Measurements from ENCODE around the gene TFF1.

Gene TFF1

DNA sequence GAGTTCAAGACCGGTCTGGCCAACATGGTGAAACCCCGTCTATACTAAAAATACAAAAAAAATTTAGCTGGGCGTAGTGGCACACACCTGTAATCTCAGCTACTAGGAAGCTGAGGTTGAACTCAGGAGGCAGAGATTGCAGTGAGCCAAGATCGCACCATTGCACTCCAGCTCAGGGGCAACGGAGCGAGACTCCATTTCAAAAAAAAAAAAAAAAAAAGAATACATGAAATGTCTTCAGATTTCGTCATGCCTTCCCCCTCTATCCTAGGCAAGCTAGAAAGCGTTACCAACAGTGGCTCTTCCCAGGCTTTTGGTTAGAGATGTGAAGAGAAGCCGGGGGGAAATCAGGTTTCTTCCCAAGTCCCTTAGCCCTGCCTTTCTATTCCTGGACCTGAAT lies 3.6 kb downstream of the TFF1 start:
- DNase-seq (ENCODE audit: low read depth in 2 of 2): no peak

DNA sequence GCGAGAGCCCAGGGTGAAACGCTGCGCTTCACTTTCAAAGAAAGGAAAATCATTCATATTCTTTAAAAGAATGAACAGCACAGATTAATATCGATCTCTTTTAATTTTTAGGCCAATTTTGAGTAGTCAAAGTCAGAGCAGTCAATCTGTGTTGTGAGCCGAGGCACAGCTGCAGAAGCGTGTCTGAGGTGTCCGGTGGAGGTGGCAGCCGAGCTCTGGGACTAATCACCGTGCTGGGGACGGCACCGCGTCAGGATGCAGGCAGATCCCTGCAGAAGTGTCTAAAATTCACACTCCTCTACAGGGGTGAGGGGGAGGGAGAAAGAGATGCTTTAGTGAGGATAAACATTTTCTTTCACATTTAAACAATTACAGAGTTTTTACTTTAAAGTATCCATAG lies 4.1 kb downstream of the TFF1 start:
- no peak for DNase-seq (ENCODE audit: low read depth in 2 of 2)

DNA sequence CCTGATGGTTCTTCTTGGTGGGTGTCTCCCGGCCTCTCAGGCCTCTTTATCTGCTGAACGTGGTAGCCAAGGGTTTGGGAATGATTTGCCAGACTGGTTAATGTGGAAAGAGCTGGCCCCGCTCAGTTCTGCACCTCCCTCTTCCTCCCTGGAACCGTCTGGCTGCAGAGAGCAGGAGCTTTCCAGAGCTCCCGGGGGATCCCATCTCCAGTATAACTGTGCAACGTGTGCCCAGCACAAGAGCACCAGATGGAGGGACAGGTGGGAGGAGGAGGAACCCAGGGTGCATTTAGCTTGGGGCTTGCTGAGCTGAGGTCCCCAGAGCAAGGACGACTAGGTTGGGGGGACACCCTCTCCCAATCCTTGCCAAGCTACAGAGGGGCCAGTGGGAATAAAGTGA lies 5.0 kb downstream of the TFF1 start:
- no peak for DNase-seq (ENCODE audit: low read depth in 2 of 2)

DNA sequence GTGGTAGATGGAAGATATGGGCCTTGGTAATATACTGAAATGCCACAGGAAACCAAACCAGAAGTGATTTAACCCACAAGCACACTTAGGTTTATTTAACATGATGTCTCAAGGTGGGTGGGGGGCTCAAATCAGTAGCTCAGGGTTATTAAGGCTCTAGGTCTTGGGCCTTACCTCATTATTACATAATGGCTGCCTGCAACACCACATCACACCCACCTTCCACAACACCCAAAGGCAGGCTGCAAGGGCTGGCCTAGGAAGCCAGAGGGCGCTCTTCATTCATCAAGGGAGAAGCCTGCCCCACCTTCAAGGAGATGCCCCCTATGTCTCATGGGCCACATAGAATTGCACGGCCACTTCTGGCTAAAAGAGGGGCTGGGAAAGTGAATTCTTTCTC lies 6.0 kb downstream of the TFF1 start:
- peak in 1 of 2 donors; percentile 18 for DNase-seq (ENCODE audit: low read depth in 2 of 2)

DNA sequence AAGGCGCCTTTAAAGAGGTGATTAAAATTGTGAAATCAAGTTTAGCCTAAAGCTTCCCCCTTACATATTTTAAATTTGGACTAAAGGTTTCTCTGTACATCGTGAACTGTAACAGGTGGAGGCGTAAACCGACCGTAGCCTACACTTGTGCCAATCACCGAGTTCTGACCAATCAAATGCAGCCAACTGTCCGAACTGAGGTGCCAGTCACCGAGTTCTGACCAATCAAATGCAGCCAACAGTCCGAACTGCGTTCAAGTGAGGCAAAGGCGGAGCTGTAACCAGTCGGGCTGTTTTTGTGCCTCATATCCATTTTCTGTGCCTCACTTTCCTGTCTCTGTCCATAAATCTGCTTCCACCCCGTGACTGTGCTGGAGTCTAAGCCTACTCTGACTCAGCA lies 7.4 kb downstream of the TFF1 start:
- DNase-seq (ENCODE audit: low read depth in 2 of 2): no peak

DNA sequence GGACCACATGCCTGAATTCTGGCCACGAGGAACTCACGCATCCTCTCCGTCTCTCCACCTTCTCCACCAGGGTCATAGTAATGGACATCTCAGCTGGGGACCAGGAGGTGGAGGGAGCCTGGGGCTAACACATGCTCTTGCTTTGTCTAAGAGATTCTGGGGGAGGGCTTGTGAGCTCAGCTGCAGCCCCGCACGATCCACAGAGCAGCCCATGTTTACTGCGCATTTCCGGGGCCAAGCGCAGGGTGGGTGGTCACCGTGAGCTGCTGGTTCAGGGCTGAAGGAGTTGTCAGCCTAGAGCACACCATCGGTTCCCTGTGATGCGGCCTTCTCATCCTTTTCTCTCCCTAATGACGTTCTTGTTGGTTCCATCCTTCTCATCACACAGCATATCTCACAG lies 8.1 kb downstream of the TFF1 start:
- DNase-seq (ENCODE audit: low read depth in 2 of 2): no peak

DNA sequence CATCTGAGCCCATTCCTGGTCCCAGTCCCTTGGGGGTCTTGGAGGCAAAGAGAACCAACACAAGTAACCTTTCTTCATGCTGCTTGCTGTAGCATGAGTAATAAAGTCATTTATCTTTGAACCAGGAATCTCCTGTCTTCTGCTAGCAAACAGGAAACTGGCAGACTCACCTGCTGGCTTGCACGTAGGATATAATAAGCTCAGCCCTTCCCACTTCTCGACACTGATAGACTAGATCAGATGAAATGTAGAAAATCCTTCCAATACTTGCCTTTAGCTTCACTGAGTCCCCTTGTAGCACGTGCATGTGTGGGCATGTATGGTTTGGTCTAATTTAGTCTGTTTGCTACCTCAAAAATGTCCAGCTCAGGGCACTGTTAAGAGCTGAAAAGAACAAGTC lies 9.0 kb downstream of the TFF1 start:
- DNase-seq (ENCODE audit: low read depth in 2 of 2): no peak

DNA sequence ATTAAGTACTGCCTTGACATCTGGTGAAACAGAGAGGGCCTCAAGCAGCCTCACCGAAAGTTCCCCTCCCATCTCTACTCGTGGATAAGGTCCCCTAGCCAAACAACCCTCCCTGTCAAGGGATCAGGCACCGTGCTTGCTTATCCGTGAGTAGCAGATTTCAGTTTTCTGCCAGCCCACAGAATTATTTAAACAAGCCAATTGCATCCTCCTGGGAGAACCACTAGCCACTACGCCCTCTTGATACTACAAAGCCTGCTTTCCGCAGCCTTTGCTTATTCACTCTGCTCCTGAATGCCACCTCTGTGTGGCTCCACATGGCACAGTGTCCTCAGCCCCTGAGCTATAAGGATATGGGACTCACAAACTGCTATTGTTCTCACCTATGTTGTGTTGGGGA lies 9.7 kb downstream of the TFF1 start:
- DNase-seq (ENCODE audit: low read depth in 2 of 2): no peak

DNA sequence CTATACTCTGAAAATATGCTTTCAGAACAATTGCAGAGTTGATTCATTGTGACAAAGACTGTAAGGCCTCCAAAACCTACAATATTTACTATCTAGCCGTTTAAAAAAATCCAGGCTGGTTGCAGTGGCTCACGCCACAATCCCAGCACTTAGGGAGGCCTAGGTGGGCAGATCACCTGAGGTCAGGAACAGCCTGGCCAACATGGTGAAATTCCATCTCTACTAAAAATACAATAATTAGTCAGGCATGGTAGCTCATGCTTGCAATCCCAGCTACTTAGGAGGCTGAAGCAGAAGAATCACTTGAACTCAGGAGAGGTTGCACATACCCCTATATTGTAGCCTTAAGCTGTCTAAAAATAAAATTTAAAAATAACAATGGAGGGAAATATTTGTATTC lies 10.3 kb downstream of the TFF1 start:
- no peak for DNase-seq (ENCODE audit: low read depth in 2 of 2)

DNA sequence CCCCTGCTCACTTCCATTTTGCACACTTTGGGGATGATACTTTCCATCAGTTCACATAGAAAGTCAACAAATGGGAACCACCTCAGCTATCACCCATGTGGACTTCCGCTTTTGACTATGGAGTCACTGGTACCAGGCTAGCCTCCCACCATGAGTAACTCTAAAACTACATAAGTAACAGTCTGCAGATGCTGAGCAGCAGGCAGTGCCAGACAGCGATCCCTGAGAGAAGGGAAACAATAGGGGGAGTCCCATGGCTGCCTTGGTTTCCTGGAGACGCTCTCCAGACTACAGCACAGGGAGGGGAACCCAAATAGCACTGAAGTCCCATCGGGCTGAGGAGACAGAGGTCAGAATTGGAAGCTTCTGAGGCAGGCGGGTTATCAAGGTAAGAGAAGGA lies 12.7 kb downstream of the TFF1 start:
- no peak for DNase-seq (ENCODE audit: low read depth in 2 of 2)

DNA sequence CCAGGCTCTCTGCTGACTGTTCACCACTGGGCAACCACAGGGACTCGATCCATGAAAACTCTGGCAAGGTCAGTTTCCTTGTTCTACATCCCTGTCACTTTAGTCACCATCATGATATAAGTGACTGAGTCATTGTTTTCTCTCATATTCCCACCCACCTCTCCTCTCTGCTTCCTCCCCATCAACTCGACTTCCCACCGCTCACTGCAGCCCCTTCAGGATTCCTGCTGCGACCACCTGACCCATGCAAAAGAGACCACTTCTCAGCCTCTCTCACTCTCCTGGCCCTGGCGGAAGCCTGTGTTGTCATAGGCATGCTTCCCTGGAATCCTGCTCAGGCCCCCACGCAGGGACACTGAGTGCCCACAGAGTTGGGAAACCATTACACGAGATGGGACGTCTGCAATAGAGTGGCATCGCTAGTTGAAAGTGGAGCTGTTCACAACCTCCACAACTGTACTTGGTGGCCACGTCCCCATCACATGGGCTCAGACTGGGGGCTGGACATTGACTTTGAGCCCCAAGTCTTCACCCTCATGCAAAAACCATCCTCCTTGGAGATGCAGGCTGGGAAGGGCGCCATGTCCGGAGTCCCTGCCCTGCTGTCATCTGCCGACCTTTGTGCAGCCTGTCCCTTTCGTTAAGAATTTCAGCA lies 13.8 kb downstream of the TFF1 start:
- no peak for DNase-seq (ENCODE audit: low read depth in 2 of 2)

DNA sequence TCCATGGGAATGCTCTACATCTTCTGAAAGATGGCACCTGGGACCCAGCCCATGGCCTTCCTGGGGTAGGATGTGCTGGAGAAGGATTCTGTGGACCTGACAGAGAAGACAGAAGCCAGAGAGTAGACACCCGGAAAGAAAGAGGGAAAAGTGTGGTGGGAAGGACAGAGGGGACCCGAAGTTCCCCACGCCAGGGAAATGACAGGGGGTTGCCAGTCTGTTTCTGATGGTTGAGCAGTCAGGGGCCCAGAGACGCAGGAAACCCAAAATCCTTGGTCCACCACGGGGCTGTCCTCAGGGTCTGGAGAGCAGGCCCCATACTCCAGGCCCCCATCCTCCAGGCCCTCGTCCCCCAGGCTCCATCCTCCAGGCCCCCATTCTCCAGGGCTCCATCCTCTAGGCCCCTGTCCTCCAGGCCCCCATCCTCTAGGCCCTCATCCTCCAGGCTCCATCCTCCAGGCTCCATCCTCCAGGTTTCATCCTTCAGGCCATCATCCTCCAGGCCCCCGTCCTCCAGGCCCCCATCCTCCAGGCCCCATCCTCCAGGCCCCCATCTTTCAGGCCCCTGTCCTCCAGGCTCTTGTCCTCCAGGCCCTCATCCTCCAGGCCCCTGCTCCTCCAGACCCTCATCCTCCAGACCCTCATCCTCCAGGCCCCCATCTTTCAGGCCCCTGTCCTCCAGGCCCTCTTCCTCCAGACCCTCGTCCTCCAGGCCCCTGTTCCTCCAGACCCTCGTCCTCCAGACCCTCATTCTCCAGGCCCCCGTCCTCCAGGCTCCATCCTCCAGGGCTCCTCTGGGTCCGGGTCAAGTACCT lies 14.5 kb downstream of the TFF1 start:
- no peak for DNase-seq (ENCODE audit: low read depth in 2 of 2)

DNA sequence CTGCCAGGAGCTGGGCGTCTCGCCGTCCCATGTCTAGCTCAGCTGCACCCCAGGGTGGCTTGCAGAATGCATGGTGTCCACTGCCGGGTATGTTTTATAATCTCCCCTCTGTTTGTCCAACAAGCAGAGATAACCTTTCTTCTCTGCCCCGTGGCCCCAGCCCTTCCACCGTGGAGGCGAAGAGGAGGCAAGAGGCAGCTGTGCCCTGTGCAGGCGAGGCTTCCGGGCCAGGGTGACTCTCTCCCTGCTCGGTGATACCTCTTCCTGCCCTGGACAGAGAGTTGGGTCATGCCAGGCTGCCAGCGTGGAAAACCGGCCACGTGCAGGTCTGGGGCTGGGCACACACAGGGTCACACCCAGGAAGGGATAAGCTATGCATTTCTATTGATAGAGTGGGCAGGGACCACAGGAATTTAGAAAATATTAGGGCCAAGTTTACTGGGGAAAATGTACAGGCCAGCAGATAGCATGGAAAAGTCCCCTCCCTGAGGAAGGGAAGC lies 15.4 kb downstream of the TFF1 start, which contains the start of gene TFF2:
TSS of gene TFF2 (minus strand) at position 68 of the 500 bp plus-strand sequence. CDS start at position 31, 37 bp downstream.
- DNase-seq (ENCODE audit: low read depth in 2 of 2): no peak

DNA sequence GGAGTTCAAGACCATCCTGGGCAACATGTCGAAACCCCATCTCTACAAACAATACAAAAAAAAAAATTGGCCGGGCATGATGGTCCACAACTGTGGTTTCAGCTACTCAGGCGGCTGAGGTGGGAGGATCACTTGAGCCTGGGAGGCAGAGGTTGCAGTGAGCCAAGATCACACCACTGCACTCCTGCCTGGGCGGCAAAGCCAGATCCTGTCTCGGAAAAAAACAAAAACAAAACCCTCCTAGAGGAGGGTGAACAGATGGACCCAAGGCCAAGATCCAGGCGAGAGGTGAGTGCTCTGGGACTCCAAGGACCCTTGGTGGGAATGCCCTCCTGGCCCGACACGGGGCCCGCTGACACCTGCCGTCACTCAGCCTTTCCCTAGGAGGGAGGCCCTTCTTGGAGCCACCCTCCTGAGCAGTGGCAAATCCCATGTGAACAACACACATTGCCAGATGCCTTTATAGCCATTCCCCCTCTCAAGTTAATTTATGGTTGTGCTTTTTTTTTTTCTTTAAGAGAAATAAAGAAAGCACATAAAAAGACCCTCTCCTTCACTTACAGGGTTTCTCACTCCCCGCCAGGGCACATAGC lies 15.9 kb downstream of the TFF1 start:
- no peak for DNase-seq (ENCODE audit: low read depth in 2 of 2)

DNA sequence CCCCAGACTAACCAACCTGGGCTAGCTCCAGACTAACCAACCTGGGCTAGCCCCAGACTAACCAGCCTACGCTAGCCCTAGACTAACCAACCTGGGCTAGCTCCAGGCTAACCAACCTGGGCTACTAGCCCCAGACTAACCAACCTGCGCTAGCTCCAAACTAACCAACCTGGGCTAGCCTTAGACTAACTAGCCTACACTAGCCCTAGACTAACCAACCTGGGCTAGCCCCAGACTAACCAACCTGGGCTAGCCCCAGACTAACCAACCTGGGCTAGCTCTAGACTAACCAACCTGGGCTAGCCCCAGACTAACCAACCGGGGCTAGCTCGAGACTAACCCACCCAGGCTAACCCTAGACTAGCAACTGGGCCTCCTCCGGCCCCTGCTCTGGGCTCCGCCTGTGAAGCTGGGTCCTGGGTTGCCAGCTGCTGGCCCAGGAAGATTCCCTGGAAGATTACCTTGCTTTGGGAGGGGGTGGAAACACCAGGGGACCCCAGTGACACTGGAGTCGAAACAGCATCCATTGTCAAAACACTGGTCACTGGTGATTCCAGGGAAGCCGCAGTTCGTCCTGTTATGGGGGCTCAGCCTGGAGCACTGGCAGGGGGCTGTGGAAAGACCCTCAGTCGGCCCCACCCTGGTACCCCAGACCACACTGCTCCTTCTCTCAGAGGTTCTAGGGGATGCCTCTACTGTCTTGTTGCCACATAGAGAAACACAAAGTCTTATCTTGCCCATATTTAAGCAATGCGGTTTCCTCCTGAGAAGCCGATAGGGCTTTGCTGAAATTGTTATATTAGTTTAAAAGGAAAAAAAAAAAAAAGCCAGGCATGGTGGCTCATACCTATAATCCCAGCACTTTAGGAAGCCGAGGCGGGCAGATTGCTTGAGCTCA lies 16.7 kb downstream of the TFF1 start:
- DNase-seq (ENCODE audit: low read depth in 2 of 2): no peak

DNA sequence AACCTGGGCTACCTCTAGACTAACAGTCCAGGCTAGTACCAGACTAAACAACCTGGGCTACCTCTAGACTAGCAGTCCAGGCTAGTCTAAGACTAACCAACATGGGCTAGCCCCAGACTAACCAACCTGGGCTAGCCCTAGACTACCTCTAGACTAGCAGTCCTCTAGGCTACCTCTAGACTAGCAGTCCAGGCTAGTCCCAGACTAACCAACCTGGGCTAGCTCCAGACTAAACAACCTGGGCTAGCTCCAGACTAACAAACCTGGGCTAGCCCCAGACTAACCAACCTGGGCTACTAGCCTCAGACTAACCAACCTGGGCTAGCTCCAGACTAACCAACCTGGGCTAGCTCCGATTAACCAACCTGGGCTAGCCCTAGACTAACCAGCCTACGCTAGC lies 17.6 kb downstream of the TFF1 start:
- no peak for DNase-seq (ENCODE audit: low read depth in 2 of 2)

DNA sequence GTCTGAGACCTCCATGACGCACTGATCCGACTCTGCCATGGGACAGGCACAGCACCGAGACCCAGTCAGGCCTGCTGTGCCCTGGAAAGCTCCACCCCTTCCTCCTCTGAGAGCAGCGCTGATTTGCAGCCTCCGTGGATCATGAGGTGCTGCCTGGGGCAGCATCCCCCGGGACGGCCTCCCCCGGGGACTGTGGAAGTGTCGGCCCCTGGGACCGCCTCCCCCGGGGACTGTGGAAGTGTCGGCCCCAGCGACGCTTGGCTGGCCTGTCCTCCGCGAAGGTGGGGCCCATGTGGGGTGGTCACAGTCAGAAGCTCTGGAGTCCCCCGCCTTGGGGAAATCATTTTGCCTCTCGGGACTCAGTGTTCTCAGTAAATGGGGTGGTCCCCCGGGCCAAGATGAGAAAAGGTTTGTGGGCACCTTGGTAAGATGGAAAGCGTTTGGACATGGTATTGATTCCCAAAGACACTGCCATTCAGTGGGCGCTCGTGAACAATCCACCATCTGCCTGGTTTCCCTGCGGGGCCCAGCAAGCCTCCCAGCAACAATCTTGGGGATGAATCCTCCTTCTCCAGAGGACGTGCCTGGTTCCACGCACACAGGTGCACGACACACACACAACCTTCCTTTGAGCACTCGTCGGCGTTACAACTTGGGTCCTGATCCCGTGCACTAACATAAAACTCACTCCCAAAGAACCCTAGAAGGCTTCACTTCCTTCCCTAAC lies 18.6 kb downstream of the TFF1 start:
- DNase-seq (ENCODE audit: low read depth in 2 of 2): no peak

DNA sequence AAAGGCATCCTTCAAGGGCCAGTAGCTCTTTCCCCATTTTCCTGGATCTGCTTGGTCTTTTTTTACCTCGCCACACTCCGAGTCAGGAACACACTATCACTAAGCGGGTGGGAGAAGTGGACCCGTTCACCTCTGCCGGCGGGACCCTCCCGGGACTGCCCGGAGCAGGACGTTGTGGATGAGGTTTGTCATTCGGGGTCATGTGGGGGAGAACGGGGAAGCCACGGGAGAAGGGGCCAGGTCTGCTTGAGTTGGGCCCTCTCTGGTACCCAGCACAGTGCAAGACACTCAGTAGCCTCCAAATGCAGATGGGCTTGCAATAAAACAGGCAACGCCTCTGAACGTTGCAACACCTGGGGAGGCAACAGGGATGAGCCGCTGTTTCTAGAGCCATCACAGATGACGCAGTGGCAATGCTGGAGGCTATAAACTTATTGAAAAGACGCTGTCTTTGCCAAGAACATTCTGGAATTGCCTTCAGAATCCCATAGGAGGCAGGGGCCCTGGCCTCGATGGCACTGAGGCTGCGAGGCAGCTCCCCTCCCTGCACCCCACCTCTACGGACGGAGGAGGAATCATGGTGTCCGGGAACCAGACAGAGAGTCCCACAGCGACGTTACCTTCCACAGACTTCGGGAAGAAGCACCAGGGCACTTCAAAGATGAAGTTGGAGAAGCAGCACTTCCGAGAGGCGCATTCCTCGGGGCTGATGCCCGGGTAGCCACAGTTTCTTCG lies 19.3 kb downstream of the TFF1 start:
- no peak for DNase-seq (ENCODE audit: low read depth in 2 of 2)

DNA sequence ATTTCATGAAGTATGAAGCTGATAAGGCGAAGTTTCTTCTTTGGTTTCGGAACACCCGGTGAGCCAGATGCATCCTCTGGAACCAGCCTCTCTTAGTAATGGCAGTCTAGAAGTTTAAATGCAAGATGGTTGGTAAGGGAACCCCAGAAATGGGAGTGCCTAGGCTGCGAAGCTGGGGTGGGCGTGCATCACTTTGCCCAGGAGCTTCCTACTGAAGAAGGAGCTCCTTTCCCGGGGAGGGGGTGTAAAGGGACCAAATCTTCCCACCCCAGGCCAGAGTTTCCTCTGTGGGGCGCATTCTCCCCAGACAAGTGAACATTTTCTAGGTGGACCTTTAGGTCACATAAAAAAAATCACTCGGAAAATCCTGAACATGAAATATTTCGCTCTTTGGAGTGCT lies 19.9 kb downstream of the TFF1 start:
- DNase-seq (ENCODE audit: low read depth in 2 of 2): no peak

DNA sequence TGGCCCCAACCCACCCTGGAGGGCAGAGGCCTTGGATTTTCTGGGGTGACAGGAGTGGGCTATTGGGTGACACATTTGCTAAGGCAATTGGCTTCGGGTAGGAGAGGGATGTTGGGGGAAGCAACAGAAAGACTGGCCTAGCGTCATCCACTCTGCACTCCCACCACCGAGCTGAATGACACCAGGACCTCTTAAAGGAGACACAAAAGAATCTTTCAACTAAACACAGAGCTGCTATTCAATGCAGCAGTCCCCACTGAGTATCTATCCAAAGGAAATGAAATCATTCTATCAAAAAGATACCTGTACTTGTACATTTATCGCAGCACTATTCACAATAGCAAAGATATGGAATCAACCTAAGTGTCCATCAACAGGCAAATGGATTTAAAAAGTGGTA lies 21.7 kb downstream of the TFF1 start:
- no peak for DNase-seq (ENCODE audit: low read depth in 2 of 2)
